Gastroesophageal sphincter (tissue), 3 donors: ENCODE measurements around the gene COQ7.

ENCODE experiments used
- CTCF ChIP-seq, 4 experiments: fragments of 200-600 bp in 2 of 4; fragments of 450-650 bp in 2 of 4; sonication (generic) in 1 of 4; IDR thresholded peaks; one replicate each; pipeline ENCODE4 v1.5.1; 2017 to 2019; ENCODE audit warnings: antibody characterized with exemption in 4 of 4, mild to moderate bottlenecking in 2 of 4, moderate library complexity in 2 of 4
- POLR2AphosphoS5 ChIP-seq: sonication (generic); formaldehyde crosslinking; IDR thresholded peaks from one replicate; pipeline ENCODE4 v1.6.1; 2017; ENCODE audit warnings: antibody characterized with exemption

DNA sequence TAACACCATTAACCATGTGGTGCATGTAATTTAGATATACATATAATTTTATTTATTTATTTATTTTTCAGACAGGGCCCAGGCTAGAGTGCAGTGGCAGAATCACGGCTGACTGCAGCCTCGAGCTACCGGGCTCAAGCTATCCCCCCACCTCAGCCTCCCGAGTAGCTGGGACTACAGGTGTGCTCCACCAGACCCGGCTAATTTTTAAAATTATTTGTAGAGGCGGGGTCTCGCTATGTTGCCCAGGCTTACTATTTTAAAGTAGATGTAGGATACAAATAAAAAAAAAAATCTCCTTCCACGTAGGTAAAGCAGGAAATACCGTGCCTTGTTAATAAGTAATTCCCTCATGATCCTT lies 446 bp upstream of the COQ7 start:
- TF ChIP-seq CTCF (IDR thresholded peaks at IDR 0.05): no peak
- TF ChIP-seq POLR2AphosphoS5: no peak
